Measurements from ENCODE around the gene PLEKHM3.
"Not testable (repeated sequence)": the region's sequence is repeated elsewhere in the genome, so short reads cannot be mapped to it uniquely, and the experiment has no call there.

PLEKHM3 gene

DNA sequence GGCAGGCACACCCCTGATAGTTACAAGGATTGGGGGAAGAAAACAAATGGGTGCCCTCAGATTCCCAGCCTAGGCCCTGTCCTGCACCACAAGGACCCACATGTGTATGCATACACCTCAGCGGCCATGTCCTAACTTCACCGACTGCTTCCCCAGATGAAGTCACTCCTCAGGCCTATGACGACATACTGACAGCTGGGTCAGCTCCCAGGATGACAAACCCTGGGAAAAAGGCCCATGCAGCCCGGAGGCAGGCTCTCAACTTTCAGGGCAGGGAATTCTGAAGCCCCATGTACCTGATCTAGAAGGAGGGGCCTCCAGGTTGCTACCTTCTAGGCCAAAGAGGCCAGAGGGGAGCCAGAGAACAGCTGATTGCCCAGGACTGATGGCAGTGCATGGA is 11.0 kb upstream of the PLEKHM3 start:
- no peak for DNase-seq (ENCODE audit: low read depth, low spot score)

GRCh38 chr2:208034503-208035140 is 9.3 kb upstream of the PLEKHM3 start:
- DNase-seq (ENCODE audit: low read depth, low spot score), result no peak

- no peak for DNase-seq (ENCODE audit: low read depth, low spot score)
Measured at GRCh38 chr2:208033701-208034502, 8.6 kb upstream of the PLEKHM3 start.

GRCh38 chr2:208031608-208032019 is 6.3 kb upstream of the PLEKHM3 start:
- DNase-seq (ENCODE audit: low read depth, low spot score), result no peak

DNA sequence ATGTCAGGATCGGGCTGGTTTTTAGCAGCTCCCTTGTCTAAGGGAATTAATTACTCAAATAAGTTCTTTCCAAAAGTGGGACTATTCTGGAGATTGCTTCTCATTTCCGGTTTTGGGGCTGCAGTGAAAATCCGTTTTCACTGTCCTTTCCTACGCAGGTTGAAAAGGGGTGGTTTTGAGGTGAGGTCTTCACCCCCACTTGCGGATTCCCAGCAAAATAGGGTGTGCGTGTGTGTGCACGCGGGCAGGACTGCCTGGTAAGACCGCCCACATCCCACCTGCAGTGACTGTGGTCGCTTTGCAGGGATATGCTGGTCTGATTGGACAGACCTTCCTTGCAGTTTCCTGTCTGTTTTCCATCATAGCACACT is 472 bp upstream of the PLEKHM3 start:
- no peak for DNase-seq (ENCODE audit: low read depth, low spot score)

DNA sequence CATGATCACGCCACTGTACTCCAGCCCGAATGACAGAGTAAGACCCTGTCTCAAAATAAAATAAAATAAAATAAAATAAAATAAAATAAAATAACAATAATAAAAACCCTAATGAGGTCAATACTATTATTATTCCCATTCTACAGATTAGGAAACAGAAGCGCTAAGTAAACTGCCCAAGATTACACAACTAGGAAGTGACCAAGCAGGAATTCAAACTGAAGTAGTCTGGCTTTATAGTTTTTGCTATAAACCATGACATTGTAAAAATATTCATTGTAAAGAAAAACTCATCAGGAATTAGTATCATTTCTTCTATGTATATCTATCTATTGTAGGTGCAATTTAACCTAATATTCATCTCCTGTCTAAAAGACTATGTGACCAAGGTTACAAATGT is 1.2 kb downstream of the PLEKHM3 start:
- DNase-seq (ENCODE audit: low read depth, low spot score), result no peak

GRCh38 chr2:208020253-208020652 is 5.1 kb downstream of the PLEKHM3 start:
- DNase-seq (ENCODE audit: low read depth, low spot score), result no peak

DNA sequence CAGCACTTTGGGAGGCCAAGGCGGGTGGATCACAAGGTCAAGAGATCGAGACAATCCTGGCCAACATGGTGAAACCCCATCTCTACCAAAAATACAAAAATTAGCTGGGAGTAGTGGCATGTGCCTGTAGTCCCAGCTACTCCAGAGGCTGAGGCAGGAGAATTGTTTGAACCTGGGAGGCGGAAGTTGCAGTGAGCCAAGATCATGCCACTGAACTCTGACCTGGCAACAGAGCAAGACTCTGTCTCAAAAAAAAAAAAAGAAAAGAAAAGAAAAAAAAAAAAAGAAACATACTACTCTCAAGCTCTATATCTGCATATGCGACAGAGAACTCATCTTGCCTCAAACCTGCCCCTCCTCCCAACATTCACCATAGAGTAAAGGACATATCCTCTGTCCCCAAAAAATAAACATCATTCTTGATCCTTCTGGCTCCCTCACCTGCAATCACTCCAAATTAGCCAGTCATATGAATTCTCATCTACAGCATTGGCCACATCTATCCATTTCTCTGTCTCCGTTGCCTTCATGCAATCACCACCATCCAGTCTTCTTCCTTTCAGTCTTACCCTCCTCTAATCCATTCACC is 7.1 kb downstream of the PLEKHM3 start:
- not testable (repeated sequence) for DNase-seq (ENCODE audit: low read depth, low spot score)

GRCh38 chr2:208017721-208018120 is 7.6 kb downstream of the PLEKHM3 start:
- no peak for DNase-seq (ENCODE audit: low read depth, low spot score)

- DNase-seq (ENCODE audit: low read depth, low spot score), result no peak
Measured at GRCh38 chr2:208015475-208015874, 9.9 kb downstream of the PLEKHM3 start.

GRCh38 chr2:208013285-208014178 is 11.8 kb downstream of the PLEKHM3 start:
- DNase-seq (ENCODE audit: low read depth, low spot score), result no peak

DNA sequence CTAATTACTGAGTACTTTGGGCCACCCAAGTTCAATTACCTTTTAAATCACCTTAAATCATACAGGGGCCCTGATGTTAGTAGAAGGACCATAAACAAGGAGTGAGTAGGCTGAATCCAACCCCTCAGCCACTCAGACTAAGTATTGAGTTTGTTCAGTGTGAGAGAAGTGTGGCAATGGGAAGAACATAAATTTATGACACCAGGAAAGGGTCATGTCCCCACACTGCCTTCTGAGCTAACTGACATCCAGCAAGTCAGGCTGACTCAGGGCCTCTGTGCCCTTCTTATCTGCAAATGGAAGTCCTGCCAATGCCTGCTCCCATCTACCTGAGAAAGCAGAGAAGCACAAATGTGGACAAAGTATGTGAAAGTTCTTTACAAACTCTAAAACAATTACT is 12.9 kb downstream of the PLEKHM3 start:
- DNase-seq (ENCODE audit: low read depth, low spot score), result no peak

- no peak for DNase-seq (ENCODE audit: low read depth, low spot score)
Measured at GRCh38 chr2:208010506-208010905, 14.8 kb downstream of the PLEKHM3 start.

DNA sequence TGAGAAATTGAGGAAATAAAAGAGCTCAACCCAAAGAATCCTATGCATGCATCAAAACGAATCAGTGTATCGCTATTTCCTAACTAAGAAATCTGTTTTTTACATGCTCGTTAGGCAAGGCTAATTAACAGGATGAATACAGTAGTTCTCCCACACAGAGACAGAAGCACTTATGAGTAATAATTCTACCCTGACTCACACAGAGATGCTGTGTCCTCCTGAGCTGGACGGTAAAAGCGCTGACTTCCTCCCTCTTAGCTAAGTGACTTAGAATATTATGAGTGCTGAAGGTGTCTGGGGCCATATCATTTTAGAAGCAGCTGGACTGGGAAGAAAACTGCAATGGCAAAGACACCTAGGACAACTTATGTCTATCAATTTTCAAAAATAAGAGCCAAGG is 18.5 kb downstream of the PLEKHM3 start:
- DNase-seq (ENCODE audit: low read depth, low spot score), result no peak

GRCh38 chr2:208006337-208006736 is 19.0 kb downstream of the PLEKHM3 start:
- DNase-seq (ENCODE audit: low read depth, low spot score), result no peak

DNA sequence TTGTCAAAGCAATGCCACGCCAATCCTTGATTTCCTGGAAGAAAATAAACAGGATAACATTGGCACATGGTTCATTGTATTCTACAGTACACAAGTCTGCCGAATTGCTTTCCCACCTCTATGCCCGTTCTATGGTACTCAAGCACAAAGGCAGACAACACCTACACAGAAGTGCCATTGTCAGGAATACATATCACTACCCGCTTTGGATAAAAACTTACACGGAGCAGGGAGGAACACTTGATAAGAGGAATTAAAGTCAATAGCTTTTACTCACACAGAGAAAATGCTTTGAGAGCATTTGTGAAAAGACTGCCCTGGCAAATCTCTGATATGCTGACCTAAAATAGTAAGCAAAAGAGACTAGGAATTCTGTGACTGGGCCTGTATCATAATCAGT is 23.4 kb downstream of the PLEKHM3 start:
- no peak for DNase-seq (ENCODE audit: low read depth, low spot score)

DNA sequence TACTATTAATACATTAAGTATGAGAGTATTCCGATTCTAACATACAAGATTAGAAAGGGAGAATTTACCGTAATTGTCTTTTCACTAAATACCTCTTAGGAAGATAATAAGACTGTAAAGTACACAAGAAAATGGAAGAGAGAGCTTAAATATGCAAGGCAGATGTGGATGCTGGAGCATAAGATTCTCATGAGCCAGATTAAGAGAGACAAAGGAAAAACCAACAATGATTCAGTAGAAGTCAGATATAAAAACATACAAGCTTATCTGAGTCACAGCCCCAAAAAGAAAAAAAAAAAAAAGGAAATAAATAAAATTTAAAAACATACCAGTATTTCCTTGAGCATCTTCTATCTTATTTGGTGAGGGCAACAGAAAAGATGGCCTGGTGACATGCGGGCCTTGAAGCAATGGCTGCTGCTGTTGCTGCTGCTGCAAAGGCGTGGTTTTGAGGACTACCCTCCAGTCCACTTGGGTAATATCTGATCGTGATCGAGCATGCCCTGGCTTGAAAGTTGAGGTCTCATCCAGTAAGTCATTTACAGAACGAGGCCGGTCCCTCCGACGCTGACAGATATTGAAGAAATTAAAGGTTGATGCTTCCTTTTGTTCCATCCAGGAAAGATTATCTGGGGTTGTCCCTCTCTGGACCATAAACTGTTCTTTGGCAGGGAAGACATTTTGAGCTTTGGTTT is 24.5 kb downstream of the PLEKHM3 start:
- DNase-seq (ENCODE audit: low read depth, low spot score), result no peak

DNA sequence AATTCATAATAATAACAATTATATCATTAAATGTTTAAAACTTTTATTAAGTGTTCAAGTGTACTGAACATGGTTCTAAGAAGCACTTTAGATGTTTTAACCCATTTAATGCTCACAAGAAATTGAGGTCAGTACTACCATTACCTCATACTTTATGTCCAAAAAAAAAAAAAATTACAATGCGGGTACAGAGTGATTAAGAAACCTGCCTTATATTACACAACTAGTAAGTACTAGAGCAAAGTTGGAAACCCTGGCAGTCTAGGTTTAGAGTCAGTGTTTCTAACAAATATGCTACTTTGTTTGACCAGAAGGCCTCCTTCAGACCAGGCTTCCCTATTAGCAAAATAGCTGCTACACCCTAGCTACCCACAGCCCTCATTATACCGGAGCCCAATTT is 28.5 kb downstream of the PLEKHM3 start:
- DNase-seq (ENCODE audit: low read depth, low spot score), result no peak

GRCh38 chr2:207995887-207996286 is 29.4 kb downstream of the PLEKHM3 start:
- no peak for DNase-seq (ENCODE audit: low read depth, low spot score)

DNA sequence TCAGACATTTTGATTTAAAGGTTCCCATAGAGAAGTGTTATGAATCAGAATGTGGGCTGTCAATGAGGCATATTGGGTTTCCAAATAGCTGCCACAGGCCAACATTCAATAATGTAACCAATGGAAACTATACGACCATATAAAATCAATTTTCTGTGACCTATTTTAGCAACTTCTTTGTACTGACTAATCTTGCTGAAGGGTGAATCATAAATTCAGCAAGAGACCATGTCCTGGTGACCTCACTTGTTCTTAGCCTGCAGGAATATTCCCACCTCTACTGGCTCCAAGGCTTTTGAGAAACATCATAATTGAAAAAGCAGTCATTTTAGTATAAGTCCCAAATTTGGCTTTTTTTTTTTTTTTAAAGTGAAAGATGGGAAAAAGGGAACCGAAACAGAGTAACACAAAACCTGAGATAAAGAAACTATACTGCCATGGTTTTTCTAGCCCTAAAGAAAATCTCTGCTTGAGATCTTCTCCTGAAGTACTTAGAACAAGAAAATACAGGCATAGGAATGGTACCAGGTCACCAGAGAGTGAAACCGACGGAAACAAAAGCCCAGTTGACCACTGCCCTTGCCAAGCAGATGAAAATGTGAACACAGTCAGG is 32.1 kb downstream of the PLEKHM3 start:
- DNase-seq (ENCODE audit: low read depth, low spot score), result no peak

DNA sequence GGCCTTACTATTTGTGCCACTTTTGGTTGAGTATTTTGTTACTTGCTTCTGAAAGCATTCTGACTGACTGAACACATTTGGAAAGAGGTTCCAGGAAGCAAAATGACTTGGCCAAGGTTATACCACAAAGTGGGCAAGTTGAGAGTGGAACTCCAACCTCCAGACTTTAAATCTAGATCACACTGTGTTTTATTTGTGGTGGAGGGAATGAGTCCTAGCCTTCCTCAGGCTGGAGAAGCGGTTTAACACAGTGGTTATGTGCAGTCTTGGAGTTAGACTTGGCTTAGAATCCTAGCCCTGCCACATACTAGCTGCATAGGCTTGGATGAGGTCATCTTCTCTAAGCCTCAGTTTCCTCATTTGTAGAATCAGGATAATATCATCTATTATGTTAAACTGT is 33.4 kb downstream of the PLEKHM3 start:
- DNase-seq (ENCODE audit: low read depth, low spot score), result no peak

All from iPS DF 19.7 (cell line).